Measurements from ENCODE around the gene THEMIS.

DNA sequence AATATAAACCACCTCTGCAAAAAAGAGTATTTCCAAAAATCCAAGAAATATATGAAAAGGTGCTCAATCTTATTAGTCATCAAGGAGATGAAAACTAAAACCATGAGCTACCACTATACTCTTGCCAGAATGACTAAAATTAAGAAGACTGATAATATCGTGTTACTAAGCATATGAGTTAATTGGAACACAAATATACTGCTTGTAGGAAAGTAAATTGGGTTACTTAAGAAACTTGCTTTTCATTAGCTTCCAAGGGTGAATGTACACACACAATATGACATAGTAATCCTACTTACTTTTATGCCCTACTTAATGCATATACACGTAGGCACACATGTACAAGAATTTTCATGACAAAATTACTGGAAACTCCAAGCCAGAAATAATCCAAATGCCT is 3.4 kb downstream of the THEMIS start:
- TF ChIP-seq, protein P1, sequence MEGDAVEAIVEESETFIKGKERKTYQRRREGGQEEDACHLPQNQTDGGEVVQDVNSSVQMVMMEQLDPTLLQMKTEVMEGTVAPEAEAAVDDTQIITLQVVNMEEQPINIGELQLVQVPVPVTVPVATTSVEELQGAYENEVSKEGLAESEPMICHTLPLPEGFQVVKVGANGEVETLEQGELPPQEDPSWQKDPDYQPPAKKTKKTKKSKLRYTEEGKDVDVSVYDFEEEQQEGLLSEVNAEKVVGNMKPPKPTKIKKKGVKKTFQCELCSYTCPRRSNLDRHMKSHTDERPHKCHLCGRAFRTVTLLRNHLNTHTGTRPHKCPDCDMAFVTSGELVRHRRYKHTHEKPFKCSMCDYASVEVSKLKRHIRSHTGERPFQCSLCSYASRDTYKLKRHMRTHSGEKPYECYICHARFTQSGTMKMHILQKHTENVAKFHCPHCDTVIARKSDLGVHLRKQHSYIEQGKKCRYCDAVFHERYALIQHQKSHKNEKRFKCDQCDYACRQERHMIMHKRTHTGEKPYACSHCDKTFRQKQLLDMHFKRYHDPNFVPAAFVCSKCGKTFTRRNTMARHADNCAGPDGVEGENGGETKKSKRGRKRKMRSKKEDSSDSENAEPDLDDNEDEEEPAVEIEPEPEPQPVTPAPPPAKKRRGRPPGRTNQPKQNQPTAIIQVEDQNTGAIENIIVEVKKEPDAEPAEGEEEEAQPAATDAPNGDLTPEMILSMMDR (IDR thresholded peaks at IDR 0.05): no peak
- TF ChIP-seq POLR2A (IDR thresholded peaks at IDR 0.05): no peak

Data from esophagus squamous epithelium (tissue), 4 donors.